GM19238 (cell line): ENCODE data around the gene RAB28.
A peak's percentile ranks its signal among the peaks of the same experiment; 100 is the strongest.

Experiments
- DNase-seq: peaks from one replicate; pipeline ENCODE4 v3.0.0; 2011; ENCODE audit warnings: low spot score; ENCODE audit not compliant: insufficient read length

The RAB28 gene

GRCh38 chr4:13484122-13484748, at the start of gene RAB28:
Gene RAB28, minus strand, starts transcription at chr4:13484340.
- peak; percentile 78 for DNase-seq

DNA sequence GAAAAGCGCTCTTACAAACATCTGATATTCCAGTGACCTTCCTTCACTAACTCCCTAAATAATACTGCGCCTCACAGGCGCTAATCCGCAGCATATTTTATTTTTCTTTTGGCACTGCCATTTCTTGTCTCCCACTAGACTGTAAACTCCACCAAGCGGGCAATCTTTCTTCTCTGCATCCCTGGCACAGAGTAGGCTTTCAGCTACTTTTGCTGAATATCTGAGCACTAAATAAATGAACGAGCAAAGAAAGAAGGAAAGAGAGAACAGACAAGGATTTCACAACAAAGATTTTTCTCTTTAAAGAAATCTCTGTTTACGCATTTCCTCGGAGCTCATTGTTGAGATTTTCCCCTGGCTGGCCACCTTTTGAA, 47.5 kb upstream of the RAB28 start:
- DNase-seq, result no peak

- no peak for DNase-seq
These were observed 46.9 kb upstream of the RAB28 start for GRCh38 chr4:13530823-13531624.

- DNase-seq, result no peak
These were observed 45.2 kb upstream of the RAB28 start for GRCh38 chr4:13529128-13529919.

DNA sequence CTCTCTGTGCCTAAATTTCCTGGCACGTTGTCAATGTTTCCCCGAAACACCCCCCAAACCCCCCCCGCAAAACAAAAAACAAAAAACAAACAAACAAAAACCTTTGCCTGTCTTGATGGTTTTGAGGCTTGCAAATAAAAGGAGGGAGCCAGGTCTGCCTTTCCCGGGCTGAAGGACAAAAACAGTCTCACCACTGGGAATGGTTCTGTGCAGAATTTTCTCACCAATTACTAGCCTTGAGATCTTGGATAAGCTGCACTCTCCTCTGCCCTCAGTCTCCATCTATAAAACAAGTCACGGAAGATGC, 44.6 kb upstream of the RAB28 start:
- DNase-seq, result no peak

GRCh38 chr4:13527981-13528820, 44.1 kb upstream of the RAB28 start:
- DNase-seq, result peak; percentile 49

- no peak for DNase-seq
These were observed 43.2 kb upstream of the RAB28 start for GRCh38 chr4:13527192-13527980.

DNA sequence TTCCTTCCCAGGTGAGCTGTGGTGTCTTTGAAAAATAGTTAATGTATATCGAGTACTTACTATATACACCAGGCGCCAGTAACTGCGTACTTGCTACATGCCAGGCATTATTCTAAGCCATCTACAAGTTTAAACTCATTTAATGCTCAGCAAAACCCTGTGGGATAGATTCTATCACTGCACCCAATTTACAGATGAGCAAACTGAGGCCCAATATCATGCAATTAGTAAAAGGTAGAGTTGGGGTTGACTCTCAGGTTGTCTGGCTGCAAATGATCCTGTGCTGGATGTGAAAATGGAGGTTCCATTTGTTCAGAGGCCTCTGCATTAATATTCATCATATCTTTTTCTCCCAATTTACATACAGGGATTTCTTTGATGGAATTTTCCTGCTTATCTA, 42.5 kb upstream of the RAB28 start:
- no peak for DNase-seq

DNA sequence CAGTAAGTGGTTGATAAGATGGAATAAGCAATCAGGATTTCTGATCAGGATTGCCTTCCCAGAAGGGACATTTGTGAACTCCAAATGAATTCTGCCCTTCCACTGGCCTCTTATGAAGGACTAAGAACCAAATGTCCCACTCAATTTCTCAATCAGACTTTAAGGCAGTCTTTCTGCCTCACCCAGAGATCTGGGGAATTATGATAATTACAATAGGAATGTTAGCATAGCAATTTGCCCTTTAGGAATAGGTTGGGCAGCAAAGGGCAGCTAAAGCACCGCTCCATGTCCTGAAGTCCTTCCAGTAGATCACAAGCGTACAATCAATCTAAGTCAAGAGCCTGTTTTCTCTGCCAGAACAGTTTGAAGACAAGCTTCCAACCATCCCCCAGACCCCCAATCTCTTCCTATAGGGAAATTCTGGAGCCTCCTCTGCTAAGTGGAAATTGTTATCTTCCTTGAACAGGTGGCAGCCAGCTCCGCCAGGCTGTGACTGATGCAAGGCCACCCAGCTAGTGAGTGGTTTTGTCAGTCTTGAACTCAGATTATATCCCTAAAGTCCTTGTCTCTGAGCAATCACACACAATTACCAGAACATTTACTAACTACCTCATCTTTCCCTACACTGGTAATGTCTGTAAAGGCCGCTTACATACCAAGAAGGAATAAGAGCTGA, 41.6 kb upstream of the RAB28 start:
- no peak for DNase-seq

DNA sequence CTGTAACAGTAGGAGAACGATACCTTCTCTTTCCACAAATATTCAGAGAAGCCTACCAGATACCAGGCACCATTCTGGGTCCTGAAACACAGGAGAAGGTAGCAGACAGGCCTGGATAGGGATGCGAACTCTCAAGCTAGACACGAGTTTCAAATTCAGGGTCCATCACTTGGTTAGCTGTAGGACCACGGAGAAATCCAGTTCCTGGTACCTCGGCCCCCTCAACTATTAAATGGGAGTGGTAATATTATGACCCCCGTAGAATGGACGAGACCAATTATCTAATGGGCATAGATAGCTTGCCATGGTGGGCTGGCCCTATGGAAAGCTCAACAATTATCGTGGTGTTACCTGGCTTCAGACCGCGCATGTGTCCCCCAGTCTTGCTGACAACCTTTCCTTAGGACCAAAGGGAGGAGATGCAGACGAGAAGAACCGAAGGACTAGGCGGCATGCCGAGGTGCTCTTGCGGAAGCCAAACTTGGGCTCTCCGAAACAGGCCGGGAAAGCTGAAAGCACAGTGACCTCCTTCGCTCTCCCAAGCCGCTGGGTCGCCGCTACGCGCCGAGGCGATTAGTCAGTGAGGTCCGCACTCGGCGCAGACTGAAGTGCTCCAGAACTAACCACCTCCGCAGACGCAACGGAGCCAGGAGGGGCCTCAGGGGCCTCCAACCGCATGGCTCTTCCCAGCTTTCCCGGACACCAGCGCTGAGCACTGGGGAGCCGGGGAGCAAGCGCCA, 40.5 kb upstream of the RAB28 start:
- DNase-seq, result no peak

GRCh38 chr4:13523591-13524503, 39.7 kb upstream of the RAB28 start:
- DNase-seq, result no peak

DNA sequence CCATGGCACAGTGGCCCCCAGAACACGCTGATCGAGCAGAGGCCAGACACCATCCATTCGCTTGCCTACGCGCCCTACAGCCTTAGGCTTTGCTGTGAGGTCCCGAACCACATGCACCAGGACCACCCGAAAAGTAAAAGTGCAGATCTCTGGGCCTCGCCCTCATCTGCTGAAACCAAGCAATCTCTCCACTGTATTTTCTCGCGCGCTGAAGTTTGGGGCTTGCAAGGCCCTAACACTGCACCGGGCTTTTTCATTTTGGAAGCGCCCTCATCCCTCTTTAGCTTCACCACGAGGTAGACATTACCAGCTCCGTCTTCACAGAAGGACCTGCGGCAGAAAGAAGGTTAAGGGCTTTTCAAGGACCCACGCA, 39.0 kb upstream of the RAB28 start:
- no peak for DNase-seq

DNA sequence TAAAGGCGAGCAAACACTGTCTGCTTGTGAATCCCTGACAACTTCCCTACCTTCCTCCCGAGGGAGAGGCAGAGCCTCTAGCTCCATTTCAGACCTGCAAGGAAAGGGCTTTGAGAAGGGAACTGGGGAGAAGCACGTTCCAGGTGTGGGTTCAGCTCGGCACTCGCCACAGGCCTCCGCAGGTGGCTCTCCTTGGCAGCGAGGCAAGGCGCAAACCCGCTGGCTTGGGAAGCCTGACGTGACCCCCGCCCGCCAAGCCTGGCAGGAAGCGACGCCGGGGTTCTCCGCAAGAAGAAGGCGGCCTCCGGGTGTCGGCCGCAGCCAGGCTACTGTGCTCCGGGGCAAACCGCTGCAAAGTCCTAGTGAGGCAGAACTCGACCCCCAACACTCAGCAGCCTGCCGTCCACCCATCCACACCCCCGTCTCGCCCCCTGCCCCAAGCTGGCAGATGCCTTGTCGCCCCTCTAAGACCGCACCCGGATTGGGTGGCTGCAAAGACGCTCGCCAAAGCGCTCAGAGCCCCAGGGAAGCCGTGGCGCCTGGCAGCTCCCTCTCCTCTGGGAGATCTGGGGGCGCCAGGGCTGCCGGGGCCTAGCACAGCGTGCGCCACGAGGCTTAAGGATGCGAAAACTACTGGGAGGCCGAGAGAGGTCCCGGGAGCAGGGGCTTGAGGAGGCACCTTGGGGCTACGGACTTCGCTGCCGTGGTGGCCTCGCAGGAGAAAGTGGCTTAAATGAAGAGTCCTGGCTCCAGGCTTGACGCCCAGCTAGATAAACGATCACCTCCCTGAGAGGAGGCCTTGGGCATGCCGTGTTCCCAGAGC, 38.4 kb upstream of the RAB28 start:
- DNase-seq, result peak; percentile 7

- DNase-seq, result no peak
These were observed 36.9 kb upstream of the RAB28 start for GRCh38 chr4:13521047-13521446.

DNA sequence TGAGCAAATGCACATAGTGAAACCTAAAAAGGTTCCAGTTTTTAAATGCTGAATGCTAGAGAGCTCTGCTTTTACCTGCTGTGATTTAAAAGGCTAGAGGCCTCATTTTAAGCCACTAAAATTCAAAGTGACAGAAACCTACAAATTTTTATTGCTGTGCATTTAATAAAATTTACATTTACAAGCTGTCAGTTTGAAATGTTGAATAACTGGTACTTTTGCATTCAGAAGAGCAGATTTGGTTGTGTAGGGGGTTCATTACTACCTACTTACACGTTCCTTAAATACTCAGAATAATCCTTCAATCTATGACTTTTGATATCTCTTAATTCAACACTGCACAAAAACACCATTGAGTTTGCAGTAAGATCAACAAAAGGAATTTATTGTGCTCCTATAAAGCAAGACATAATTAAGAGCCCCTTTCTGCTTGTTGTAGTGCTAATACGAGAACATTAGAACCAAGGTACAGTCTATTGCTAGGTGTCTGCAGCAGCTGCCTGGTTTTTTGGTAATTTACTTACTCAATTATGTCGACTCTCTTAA, 32.2 kb upstream of the RAB28 start:
- DNase-seq, result no peak

- no peak for DNase-seq
These were observed 31.1 kb upstream of the RAB28 start for GRCh38 chr4:13515268-13515667.

DNA sequence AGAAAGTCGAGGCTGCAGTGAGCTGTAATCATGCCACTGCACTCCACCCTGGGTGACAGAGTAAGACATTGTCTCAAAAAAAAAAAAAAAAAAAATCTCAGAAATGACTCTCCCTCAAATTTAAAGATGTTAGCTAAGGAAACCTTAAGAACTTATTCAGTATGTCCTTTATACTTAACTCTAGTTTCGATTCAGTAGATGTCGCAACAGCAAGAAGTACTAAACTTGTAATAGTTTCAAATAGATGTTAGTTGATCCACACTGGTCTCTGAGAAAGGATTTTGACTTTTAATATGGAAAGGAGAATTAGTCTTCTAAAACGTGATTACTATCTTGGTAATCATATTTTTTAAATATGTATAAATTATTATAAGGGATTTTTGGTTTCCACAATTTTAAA, 30.6 kb upstream of the RAB28 start:
- DNase-seq, result no peak
